Measurements from ENCODE around the gene RNF214. TPM values are rescaled to one million over a fixed set of nuclear protein-coding genes. Genes with fewer than 3 reads are reported as not detected.

Gene RNF214
- total and polyA plus RNA-seq, 2 of the 13 experiments (the other 11 are each of a cell fraction or from before 2014, with no cell fraction given): 10.7 to 12.6 TPM

DNA sequence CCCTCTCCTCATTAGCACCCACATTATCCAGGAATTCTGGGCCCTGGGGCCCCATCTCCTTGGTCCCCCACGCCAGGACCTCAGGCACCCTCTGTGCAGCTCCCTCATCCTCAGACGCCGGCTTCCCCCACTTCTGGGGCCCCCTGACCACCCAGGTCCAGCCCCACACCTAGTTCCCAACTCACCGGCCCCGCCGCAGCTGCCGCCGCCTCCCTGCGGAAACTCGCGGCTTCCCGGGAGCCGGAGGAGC, 704 bp upstream of the RNF214 start, which contains the start of gene PCSK7 (continued):
- TF ChIP-seq ZNF652 (CRISPR knock-in tag; IDR thresholded peaks at IDR 0.05; ENCODE audit: borderline replicate concordance, low read depth) (no peak), ZNF430 (CRISPR knock-in tag; IDR thresholded peaks at IDR 0.05) (no peak)

DNA sequence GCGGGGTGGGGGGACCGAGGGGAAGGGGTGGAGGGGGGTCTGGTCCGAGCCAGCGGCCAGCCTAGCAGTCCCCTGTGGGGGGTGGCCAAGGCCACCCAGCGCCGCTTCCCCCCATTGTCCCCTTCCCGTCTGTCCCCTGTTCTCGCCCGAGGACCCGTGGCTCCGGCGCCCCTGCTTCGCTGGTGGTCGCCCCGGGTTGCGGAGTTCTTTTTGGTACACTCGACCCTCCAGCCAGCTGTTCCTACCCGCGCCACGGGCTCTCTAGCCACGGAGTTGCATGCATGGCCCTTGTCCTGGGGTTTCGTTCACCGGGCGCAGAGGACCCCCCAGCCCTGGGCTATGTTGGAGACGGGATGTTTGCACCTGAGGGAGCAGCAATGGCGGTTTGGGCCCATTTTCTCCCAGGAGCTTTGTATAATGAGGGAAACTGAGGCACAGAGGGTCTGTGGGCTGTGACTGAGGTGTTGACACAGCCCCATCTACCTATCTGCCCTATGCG, 489 bp downstream of the RNF214 start:
- FAIRE-seq (no peak), ATAC-seq (peak; percentile 52)
- POLR2A ChIA-PET: interaction anchor here (1.5 kb wide), 1 partner anchor 88 kb away, joined by 4 read pairs; no protein-coding TSS in a partner anchor
- TF ChIP-seq ZNF20 (CRISPR knock-in tag; IDR thresholded peaks at IDR 0.05) (no peak), MAFF (IDR thresholded peaks at IDR 0.05; ENCODE audit: low read depth, low read length) (no peak), ZNF547 (CRISPR knock-in tag; IDR thresholded peaks at IDR 0.05) (no peak), ZNF709 (CRISPR knock-in tag; IDR thresholded peaks at IDR 0.05) (no peak), ZNF451 (CRISPR knock-in tag; IDR thresholded peaks at IDR 0.05) (no peak), CBX2 (IDR thresholded peaks at IDR 0.05; ENCODE audit: low read depth, low read length) (no peak), CBX2 (CRISPR knock-in tag; IDR thresholded peaks at IDR 0.05; ENCODE audit: low read depth) (no peak), ZNF501 (CRISPR knock-in tag; IDR thresholded peaks at IDR 0.05) (0 out of 2 replicates have a peak, but pooled peaks have one; percentile 25), ZNF879 (CRISPR knock-in tag; IDR thresholded peaks at IDR 0.05) (no peak), ZNF556 (CRISPR knock-in tag; IDR thresholded peaks at IDR 0.05; ENCODE audit: borderline replicate concordance) (no peak)
- TF ChIP-seq, protein P1, sequence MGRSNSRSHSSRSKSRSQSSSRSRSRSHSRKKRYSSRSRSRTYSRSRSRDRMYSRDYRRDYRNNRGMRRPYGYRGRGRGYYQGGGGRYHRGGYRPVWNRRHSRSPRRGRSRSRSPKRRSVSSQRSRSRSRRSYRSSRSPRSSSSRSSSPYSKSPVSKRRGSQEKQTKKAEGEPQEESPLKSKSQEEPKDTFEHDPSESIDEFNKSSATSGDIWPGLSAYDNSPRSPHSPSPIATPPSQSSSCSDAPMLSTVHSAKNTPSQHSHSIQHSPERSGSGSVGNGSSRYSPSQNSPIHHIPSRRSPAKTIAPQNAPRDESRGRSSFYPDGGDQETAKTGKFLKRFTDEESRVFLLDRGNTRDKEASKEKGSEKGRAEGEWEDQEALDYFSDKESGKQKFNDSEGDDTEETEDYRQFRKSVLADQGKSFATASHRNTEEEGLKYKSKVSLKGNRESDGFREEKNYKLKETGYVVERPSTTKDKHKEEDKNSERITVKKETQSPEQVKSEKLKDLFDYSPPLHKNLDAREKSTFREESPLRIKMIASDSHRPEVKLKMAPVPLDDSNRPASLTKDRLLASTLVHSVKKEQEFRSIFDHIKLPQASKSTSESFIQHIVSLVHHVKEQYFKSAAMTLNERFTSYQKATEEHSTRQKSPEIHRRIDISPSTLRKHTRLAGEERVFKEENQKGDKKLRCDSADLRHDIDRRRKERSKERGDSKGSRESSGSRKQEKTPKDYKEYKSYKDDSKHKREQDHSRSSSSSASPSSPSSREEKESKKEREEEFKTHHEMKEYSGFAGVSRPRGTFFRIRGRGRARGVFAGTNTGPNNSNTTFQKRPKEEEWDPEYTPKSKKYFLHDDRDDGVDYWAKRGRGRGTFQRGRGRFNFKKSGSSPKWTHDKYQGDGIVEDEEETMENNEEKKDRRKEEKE (IDR thresholded peaks at IDR 0.05): no peak
- TF ChIP-seq, protein P2, sequence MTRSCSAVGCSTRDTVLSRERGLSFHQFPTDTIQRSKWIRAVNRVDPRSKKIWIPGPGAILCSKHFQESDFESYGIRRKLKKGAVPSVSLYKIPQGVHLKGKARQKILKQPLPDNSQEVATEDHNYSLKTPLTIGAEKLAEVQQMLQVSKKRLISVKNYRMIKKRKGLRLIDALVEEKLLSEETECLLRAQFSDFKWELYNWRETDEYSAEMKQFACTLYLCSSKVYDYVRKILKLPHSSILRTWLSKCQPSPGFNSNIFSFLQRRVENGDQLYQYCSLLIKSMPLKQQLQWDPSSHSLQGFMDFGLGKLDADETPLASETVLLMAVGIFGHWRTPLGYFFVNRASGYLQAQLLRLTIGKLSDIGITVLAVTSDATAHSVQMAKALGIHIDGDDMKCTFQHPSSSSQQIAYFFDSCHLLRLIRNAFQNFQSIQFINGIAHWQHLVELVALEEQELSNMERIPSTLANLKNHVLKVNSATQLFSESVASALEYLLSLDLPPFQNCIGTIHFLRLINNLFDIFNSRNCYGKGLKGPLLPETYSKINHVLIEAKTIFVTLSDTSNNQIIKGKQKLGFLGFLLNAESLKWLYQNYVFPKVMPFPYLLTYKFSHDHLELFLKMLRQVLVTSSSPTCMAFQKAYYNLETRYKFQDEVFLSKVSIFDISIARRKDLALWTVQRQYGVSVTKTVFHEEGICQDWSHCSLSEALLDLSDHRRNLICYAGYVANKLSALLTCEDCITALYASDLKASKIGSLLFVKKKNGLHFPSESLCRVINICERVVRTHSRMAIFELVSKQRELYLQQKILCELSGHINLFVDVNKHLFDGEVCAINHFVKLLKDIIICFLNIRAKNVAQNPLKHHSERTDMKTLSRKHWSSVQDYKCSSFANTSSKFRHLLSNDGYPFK (CRISPR knock-in tag; IDR thresholded peaks at IDR 0.05; ENCODE audit: borderline replicate concordance): no peak
- TF ChIP-seq, protein P3, sequence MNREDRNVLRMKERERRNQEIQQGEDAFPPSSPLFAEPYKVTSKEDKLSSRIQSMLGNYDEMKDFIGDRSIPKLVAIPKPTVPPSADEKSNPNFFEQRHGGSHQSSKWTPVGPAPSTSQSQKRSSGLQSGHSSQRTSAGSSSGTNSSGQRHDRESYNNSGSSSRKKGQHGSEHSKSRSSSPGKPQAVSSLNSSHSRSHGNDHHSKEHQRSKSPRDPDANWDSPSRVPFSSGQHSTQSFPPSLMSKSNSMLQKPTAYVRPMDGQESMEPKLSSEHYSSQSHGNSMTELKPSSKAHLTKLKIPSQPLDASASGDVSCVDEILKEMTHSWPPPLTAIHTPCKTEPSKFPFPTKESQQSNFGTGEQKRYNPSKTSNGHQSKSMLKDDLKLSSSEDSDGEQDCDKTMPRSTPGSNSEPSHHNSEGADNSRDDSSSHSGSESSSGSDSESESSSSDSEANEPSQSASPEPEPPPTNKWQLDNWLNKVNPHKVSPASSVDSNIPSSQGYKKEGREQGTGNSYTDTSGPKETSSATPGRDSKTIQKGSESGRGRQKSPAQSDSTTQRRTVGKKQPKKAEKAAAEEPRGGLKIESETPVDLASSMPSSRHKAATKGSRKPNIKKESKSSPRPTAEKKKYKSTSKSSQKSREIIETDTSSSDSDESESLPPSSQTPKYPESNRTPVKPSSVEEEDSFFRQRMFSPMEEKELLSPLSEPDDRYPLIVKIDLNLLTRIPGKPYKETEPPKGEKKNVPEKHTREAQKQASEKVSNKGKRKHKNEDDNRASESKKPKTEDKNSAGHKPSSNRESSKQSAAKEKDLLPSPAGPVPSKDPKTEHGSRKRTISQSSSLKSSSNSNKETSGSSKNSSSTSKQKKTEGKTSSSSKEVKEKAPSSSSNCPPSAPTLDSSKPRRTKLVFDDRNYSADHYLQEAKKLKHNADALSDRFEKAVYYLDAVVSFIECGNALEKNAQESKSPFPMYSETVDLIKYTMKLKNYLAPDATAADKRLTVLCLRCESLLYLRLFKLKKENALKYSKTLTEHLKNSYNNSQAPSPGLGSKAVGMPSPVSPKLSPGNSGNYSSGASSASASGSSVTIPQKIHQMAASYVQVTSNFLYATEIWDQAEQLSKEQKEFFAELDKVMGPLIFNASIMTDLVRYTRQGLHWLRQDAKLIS (CRISPR knock-in tag; IDR thresholded peaks at IDR 0.05): no peak

More for the DNA sequence above, 489 bp downstream of the RNF214 start:
- Histone ChIP-seq H3K4me2 (ENCODE audit: low read depth, low read length) (peak overlapping the region; percentile 83), H3K36me3 (replicated peaks in 1 of 2; ENCODE audit: control insufficient read depth in 1 of 2, insufficient read depth in 2 of 2, low read length in 2 of 2) (peaks cover 2 to 5% of the 10 kb centered on the region in 2 experiments; a peak in 3 of 5 replicates), H3K9me3 (ENCODE audit: low read length) (no peaks in the 10 kb centered on the region), H3K79me2 (ENCODE audit: insufficient read depth, low read length) (peaks cover 10% of the 10 kb centered on the region), H2AFZ (ENCODE audit: low read length) (peak overlapping the region; percentile 22), H3K4me3 (replicated peaks in 1 of 3; ENCODE audit: insufficient read depth in 1 of 3, low read depth in 2 of 3, low read length in 3 of 3) (peak overlapping the region; percentile 77 to 99 (median 88)), H3K27ac (ENCODE audit: extremely low read length, insufficient read depth, low read length) (peak overlapping the region; percentile 48), H3K4me1 (ENCODE audit: insufficient read depth, low read length) (peaks cover 27% of the 10 kb centered on the region), H3K27me3 (ENCODE audit: control insufficient read depth in 1 of 2, insufficient read depth in 2 of 2, low read length in 2 of 2) (no peaks in the 10 kb centered on the region), H3K9ac (ENCODE audit: insufficient read depth, low read depth, low read length) (peak overlapping the region; percentile 80), H4K20me1 (ENCODE audit: insufficient read depth, low read length) (no peaks in the 10 kb centered on the region)
- WGBS (ENCODE audit: low lambda C conversion rate): under 1% methylated on average over 13 of the region's 27 CpGs
- intact Hi-C loops (cut with micrococcal nuclease; ENCODE audit: unreplicated experiment): loop anchor here (2.0 to 5.0 kb wide), 2 partner anchors 84 to 179 kb away; partner anchors contain the start of gene BACE1
- no TSS peak for BruUV-seq (replicated peaks)
- CTCF ChIA-PET (ENCODE audit: low intra/inter-chr PET ratio, low total read pairs): interaction anchor here (2.3 kb wide), 1 partner anchor 52 kb away, joined by 7 read pairs; no protein-coding TSS in a partner anchor
- no peak for DNase-seq (ENCODE audit: low spot score)
- in situ Hi-C loops (cut with HindIII; ENCODE audit: extremely low pct_ligation_motif_present, low pct_unique_long_range_greater_than_20kb): loop anchor here (5.0 kb wide), 2 partner anchors 84 to 361 kb away; partner anchors contain the start of gene BACE1

Data from HepG2 (cell line).